ENCODE measurements around the gene IL16. TPM values are rescaled to one million over a fixed set of nuclear protein-coding genes. Genes with fewer than 3 reads are reported as not detected.

The IL16 gene
- total RNA-seq, 1 donor from 2014 or later = 0.12 TPM

GRCh38 chr15:81301385-81301784, 104.7 kb downstream of the IL16 start:
- H3K4me3 ChIP-seq (ENCODE audit: low read depth, low read length) = no peak overlapping the region
- no peak for DNase-seq (ENCODE audit: low read depth)
- TF ChIP-seq CTCF (conservative IDR thresholded peaks at IDR 0.05; ENCODE audit: low read depth, low read length) = no peak

GRCh38 chr15:81301815-81302399, 105.2 kb downstream of the IL16 start:
- DNase-seq (ENCODE audit: low read depth) = no peak
- H3K4me3 ChIP-seq (ENCODE audit: low read depth, low read length) = no peak overlapping the region
- TF ChIP-seq CTCF (conservative IDR thresholded peaks at IDR 0.05; ENCODE audit: low read depth, low read length) = no peak

GRCh38 chr15:81302701-81303109, 106.0 kb downstream of the IL16 start:
- no peak for DNase-seq (ENCODE audit: low read depth)
- no peak overlapping the region for H3K4me3 ChIP-seq (ENCODE audit: low read depth, low read length)
- no peak for TF ChIP-seq CTCF (conservative IDR thresholded peaks at IDR 0.05; ENCODE audit: low read depth, low read length)

GRCh38 chr15:81303244-81304225, 106.9 kb downstream of the IL16 start:
- no peak overlapping the region for H3K4me3 ChIP-seq (ENCODE audit: low read depth, low read length)
- no peak for TF ChIP-seq CTCF (conservative IDR thresholded peaks at IDR 0.05; ENCODE audit: low read depth, low read length)
- DNase-seq (ENCODE audit: low read depth) = no peak

DNA sequence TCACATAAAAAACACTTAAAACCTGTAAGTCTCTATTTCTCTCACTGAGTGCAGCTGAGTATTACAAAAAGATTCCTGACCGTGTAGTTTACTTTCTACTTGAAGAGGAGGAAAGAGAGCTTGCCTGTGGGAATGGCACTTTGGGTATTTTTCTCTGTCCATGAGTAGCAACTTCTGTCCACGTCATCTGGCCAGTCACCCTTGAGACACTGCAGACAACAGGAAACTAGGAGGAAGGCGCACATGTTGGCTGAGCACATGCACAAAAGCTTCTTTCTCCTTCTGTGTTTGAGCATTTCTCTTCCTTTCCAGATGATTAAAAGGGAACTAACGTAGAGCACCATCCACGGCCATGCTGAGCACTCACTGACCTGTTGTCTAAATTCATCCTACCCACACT, 107.5 kb downstream of the IL16 start:
- no peak overlapping the region for H3K4me3 ChIP-seq (ENCODE audit: low read depth, low read length)
- TF ChIP-seq CTCF (conservative IDR thresholded peaks at IDR 0.05; ENCODE audit: low read depth, low read length) = no peak
- DNase-seq (ENCODE audit: low read depth) = no peak

DNA sequence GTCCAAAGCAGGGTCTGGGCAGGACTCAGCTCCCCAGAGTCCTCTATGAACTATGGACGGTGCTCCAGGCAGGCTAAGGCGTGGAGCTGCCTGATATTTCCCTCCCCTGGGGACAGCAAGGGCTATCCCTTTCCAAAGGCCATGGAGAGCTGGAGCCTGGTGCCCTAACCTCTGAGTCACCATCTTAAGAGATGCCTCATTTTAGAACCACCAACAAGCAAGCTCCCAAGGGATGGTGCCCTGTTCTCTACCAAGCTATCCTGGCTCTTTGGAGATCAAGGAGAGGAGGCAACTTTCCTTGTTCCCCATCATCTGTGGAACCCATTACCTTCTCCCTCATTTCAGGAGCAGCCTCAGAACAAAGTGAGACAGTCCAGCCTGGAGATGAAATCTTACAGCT, 111.6 kb downstream of the IL16 start:
- DNase-seq (ENCODE audit: low read depth) = no peak
- no peak for TF ChIP-seq CTCF (conservative IDR thresholded peaks at IDR 0.05; ENCODE audit: low read depth, low read length)
- no peak overlapping the region for H3K4me3 ChIP-seq (ENCODE audit: low read depth, low read length)

All from epithelial cell of proximal tubule (primary cell).